HepG2 (cell line): ENCODE results near the gene DEFB131B. TPM values are rescaled to one million over a fixed set of nuclear protein-coding genes. Genes with fewer than 3 reads are reported as not detected.
"Not testable (repeated sequence)": the region's sequence is repeated elsewhere in the genome, so short reads cannot be mapped to it uniquely, and the experiment has no call there.

Experiments
- ATAC-seq: fragments of 200-7000 bp; cut with Tn5 transposase; 3 replicates; pipeline ENCODE4 v1.9.1; 2020; ENCODE audit warnings: mild to moderate bottlenecking, moderate library complexity
- BruUV-seq: library from RNA; stranded (reverse); fragments of 400-500 nt; replicated peaks from 2 replicates; lab custom pipeline; 2021; lab: Mats Ljungman, UMichigan
- CTCF ChIA-PET: fragments of 300-600 bp; formaldehyde crosslinking; extraction: SDS; loops from one replicate; lab custom pipeline; 2021; ENCODE audit warnings: low total read pairs, inconsistent platforms, low intra/inter-chr PET ratio; lab: Yijun Ruan, JAX
- POLR2A ChIA-PET: fragments of 350-600 bp; sonication (Branson Sonifier 250); formaldehyde crosslinking; loops from one replicate; lab custom pipeline; 2020; ENCODE audit warnings: antibody characterized with exemption, inconsistent platforms; lab: Yijun Ruan, JAX
- DNase-seq: peaks from one replicate; pipeline ENCODE4 v3.0.0-alpha.2; 2015; ENCODE audit warnings: low spot score
- FAIRE-seq: peaks from 3 replicates; lab custom pipeline; 2011; peaks lifted over from hg19 to GRCh38; lab: Jason Lieb, UNC
- H2AFZ ChIP-seq: one replicate; pipeline ENCODE4 v1.6.1; 2011; ENCODE audit warnings: low read length, inconsistent platforms
- H3K27ac ChIP-seq: fragments of 300-600 bp; 3 replicates; pipeline ENCODE4 v1.8.0; 2011; ENCODE audit warnings: mixed run types, mild to moderate bottlenecking, mixed read lengths, low read length, inconsistent platforms; ENCODE audit not compliant: insufficient read depth; ENCODE audit errors: extremely low read length
- H3K27me3 ChIP-seq, 2 experiments: fragments of 200-600 bp in 1 of 2; 2 replicates in 1 of 2; 3 replicates in 1 of 2; pipeline versions ENCODE4 v1.6.0 to v1.8.0; 2011; ENCODE audit warnings: low read length in 2 of 2, mild to moderate bottlenecking in 2 of 2, moderate library complexity in 2 of 2, inconsistent platforms in 1 of 2; ENCODE audit not compliant: insufficient read depth in 2 of 2, control insufficient read depth in 1 of 2
- H3K36me3 ChIP-seq, 2 experiments: fragments of 200-600 bp in 1 of 2; replicated peaks in 1 of 2; 2 replicates in 1 of 2; 3 replicates in 1 of 2; pipeline versions ENCODE4 v1.5.1 to v1.8.0; 2011; ENCODE audit warnings: low read length in 2 of 2, inconsistent platforms in 1 of 2; ENCODE audit not compliant: insufficient read depth in 2 of 2, control insufficient read depth in 1 of 2
- H3K4me1 ChIP-seq: 2 replicates; pipeline ENCODE4 v1.5.1; 2012; ENCODE audit warnings: low read length, inconsistent platforms; ENCODE audit not compliant: insufficient read depth
- H3K4me2 ChIP-seq: 2 replicates; pipeline ENCODE4 v1.6.0; 2011; ENCODE audit warnings: low read depth, low read length, inconsistent platforms
- H3K4me3 ChIP-seq, 3 experiments: fragments of 200-600 bp in 1 of 3; sonication (generic), shearing (Covaris generic) in 1 of 3; replicated peaks in 1 of 3; 2 replicates each; pipeline ENCODE4 v1.5.1; 2011 to 2016; ENCODE audit warnings: low read length in 3 of 3, inconsistent platforms in 2 of 3, low read depth in 2 of 3, mild to moderate bottlenecking in 2 of 3, control low read depth in 1 of 3, mixed read lengths in 1 of 3; ENCODE audit not compliant: insufficient read depth in 1 of 3
- H3K79me2 ChIP-seq: one replicate; pipeline ENCODE4 v1.6.1; 2011; ENCODE audit warnings: low read length, inconsistent platforms; ENCODE audit not compliant: insufficient read depth
- H3K9ac ChIP-seq: 2 replicates; pipeline ENCODE4 v1.6.0; 2011; ENCODE audit warnings: mild to moderate bottlenecking, low read depth, low read length, inconsistent platforms; ENCODE audit not compliant: insufficient read depth
- H3K9me3 ChIP-seq: 2 replicates; pipeline ENCODE4 v1.5.1; 2012; ENCODE audit warnings: mild to moderate bottlenecking, low read length
- H4K20me1 ChIP-seq: 2 replicates; pipeline ENCODE4 v1.6.0; 2011; ENCODE audit warnings: inconsistent platforms, mild to moderate bottlenecking, low read length, moderate library complexity; ENCODE audit not compliant: insufficient read depth
- MAFK ChIP-seq, 2 experiments: IDR thresholded peaks in 1 of 2; conservative IDR thresholded peaks in 1 of 2; 2 replicates each; pipeline ENCODE4 v1.6.1; 2011; ENCODE audit warnings: improper control_type of control experiment in 2 of 2, low read length in 2 of 2
- NFE2 ChIP-seq: sonication (generic); formaldehyde crosslinking; IDR thresholded peaks from 2 replicates; pipeline ENCODE4 v1.4.0; 2020; ENCODE audit warnings: missing genetic modification reagents
- NFE2L2 ChIP-seq: fragments of 150-350 bp; IDR thresholded peaks from 2 replicates; pipeline ENCODE4 v1.6.1; 2014; ENCODE audit warnings: low read length
- NFYB ChIP-seq: sonication (generic); formaldehyde crosslinking; IDR thresholded peaks from 2 replicates; pipeline ENCODE4 v1.4.0; 2020; ENCODE audit warnings: missing genetic modification reagents
- WGBS: methylation state at CpG from one replicate; pipeline ENCODE4 v1.1.6; 2017; ENCODE audit warnings: low lambda C conversion rate; 5-methylcytosine and 5-hydroxymethylcytosine counted together
- in situ Hi-C: cut with HindIII; loops from 2 replicates; pipeline ENCODE4 v1.10.0; 2017; ENCODE audit warnings: low pct_unique_long_range_greater_than_20kb; ENCODE audit not compliant: extremely low pct_ligation_motif_present
- intact Hi-C: fragments of 100-400 bp; cut with micrococcal nuclease; formaldehyde crosslinking; loops from one replicate; pipeline ENCODE4 v1.10.0; 2022; ENCODE audit not compliant: unreplicated experiment
- polyA plus RNA-seq, 8 experiments: library from polyadenylated mRNA; depleted of rRNA in 3 of 8; stranded (reverse) in 7 of 8; unstranded in 1 of 8; fragments of >200 nt; fragmentation: Illumina TruSeq in 4 of 8; extraction: Trizol in 4 of 8; gene quantifications; 2 replicates each; pipeline versions ENCODE4 v1.2.1 to v1.2.3, GENCODE V29; 2011 to 2016; ENCODE audit warnings: low read depth in 4 of 8, missing spikeins in 1 of 8, mixed read lengths in 1 of 8; ENCODE audit not compliant: insufficient read depth in 1 of 8
- total RNA-seq, 5 experiments: library from RNA; depleted of rRNA; stranded (reverse); fragments of >200 nt; fragmentation: Illumina TruSeq; extraction: Trizol; gene quantifications; 2 replicates each; pipeline ENCODE4 v1.2.3, GENCODE V29; 2016; ENCODE audit warnings: low read depth in 1 of 5

Gene DEFB131B
- total and polyA plus RNA-seq, 2 of the 13 experiments (the other 11 are each of a cell fraction or from before 2014, with no cell fraction given) = not detected

DNA sequence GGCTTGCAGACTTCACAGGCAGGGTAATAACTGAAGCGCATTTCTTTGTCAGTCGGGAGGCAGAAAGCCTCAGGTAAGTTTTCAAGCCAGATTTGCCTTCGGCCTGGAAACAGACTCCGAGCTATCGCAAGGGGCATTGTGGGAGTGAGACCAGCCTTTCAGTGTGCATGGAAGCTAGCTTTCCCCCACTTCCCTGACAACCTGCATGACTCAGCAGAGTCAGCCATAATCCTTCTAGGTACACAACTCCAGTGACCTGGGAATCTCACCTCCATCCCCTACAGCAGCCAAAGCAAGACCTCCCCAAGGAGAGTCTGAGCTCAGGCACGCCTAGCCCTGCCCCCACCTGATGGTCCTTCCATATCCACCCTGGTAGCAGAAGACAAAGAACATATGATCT, 35.5 kb upstream of the DEFB131B start:
- CTCF ChIA-PET, POLR2A ChIA-PET, H3K4me2 ChIP-seq, H2AFZ ChIP-seq, H4K20me1 ChIP-seq, H3K79me2 ChIP-seq, H3K9ac ChIP-seq, H3K27ac ChIP-seq, intact Hi-C loops, H3K36me3 ChIP-seq, H3K9me3 ChIP-seq, H3K27me3 ChIP-seq, BruUV-seq, H3K4me3 ChIP-seq, in situ Hi-C loops, FAIRE-seq, ATAC-seq, DNase-seq: not testable (repeated sequence)
- peaks cover 14% of the 10 kb centered on the region for H3K4me1 ChIP-seq
- 89% methylated on average over 6 of the region's 6 CpGs for WGBS
- TF ChIP-seq NFE2 (CRISPR knock-in tag) = peak; percentile 37; the same call in 1 of the 2 replicates
- peak; percentile 57; the same call in 1 of the 2 replicates for TF ChIP-seq NFE2L2

GRCh38 chr11:71843355-71843754, 34.9 kb upstream of the DEFB131B start:
- H2AFZ ChIP-seq, H3K9ac ChIP-seq, in situ Hi-C loops, H3K9me3 ChIP-seq, H3K4me3 ChIP-seq, ATAC-seq, DNase-seq, FAIRE-seq, H3K27ac ChIP-seq, BruUV-seq, H3K79me2 ChIP-seq, POLR2A ChIA-PET, H3K36me3 ChIP-seq, H3K4me2 ChIP-seq, H3K27me3 ChIP-seq, CTCF ChIA-PET, H4K20me1 ChIP-seq, intact Hi-C loops: not testable (repeated sequence)
- WGBS = 100% methylated on average over 4 of the region's 4 CpGs
- peaks cover 14% of the 10 kb centered on the region for H3K4me1 ChIP-seq
- TF ChIP-seq NFYB (CRISPR knock-in tag) (peak; percentile 51; the same call in 1 of the 2 replicates), MAFK (conservative IDR thresholded peaks at IDR 0.05 in 1 of 2, IDR thresholded peaks at IDR 0.05 in 1 of 2; ENCODE audit: low read length in 2 of 2) (peak; percentile 34 to 49; a peak in 2 of 4 replicates)
